ENCODE measurements around the gene CA5A.

The CA5A gene

DNA sequence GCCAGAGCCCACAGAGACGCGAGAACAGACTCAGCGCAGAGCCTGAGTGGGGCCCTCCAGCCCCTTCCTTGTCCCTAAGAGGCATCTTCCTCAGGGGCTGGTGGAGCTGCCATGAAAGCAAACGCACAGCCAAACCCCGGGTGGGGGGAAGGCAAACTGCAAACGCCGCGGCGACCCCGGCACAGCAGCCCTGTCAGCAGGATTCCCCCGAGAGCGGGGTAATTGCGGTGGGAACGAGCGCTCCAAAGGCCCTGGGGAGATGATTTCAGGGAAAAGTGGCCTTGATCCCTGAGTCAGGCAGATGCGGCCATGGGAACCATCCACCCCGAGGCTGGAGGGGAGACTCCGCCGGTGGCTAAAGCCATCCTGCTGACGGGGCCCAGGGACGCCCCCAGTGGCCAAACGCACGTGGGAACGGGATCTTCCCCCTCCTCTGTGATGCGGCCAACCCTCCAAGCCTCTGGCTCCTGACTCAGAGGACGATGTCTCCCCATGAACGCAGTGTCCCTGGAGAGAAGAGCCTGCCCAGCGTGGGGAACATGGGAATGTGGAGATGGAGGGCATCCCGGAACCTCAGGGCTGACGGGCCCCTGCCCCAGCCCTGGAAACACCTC lies 92.1 kb downstream of the CA5A start:
- H3K4me3 ChIP-seq (ENCODE audit: low read depth in 1 of 2, low read length in 2 of 2): no peak overlapping the region
- no peak for ATAC-seq (ENCODE audit: insufficient read depth, low read depth)
- H3K9me3 ChIP-seq (ENCODE audit: insufficient read depth, low read length, severe bottlenecking): no peaks in the 10 kb centered on the region
- no peak overlapping the region for H3K9ac ChIP-seq (ENCODE audit: low read depth, low read length)
- peaks cover 100% of the 10 kb centered on the region for H4K20me1 ChIP-seq (ENCODE audit: insufficient read depth, low read length)
- H3K79me2 ChIP-seq (ENCODE audit: insufficient read depth, low read length): peaks cover 99% of the 10 kb centered on the region
- no peaks in the 10 kb centered on the region for H3K27me3 ChIP-seq (ENCODE audit: insufficient read depth, low read length, poor library complexity)
- no peaks in the 10 kb centered on the region for H3K4me1 ChIP-seq (ENCODE audit: insufficient read depth, low read length)
- TF ChIP-seq, protein P1, sequence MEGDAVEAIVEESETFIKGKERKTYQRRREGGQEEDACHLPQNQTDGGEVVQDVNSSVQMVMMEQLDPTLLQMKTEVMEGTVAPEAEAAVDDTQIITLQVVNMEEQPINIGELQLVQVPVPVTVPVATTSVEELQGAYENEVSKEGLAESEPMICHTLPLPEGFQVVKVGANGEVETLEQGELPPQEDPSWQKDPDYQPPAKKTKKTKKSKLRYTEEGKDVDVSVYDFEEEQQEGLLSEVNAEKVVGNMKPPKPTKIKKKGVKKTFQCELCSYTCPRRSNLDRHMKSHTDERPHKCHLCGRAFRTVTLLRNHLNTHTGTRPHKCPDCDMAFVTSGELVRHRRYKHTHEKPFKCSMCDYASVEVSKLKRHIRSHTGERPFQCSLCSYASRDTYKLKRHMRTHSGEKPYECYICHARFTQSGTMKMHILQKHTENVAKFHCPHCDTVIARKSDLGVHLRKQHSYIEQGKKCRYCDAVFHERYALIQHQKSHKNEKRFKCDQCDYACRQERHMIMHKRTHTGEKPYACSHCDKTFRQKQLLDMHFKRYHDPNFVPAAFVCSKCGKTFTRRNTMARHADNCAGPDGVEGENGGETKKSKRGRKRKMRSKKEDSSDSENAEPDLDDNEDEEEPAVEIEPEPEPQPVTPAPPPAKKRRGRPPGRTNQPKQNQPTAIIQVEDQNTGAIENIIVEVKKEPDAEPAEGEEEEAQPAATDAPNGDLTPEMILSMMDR (IDR thresholded peaks at IDR 0.05; ENCODE audit: borderline replicate concordance, extremely low read depth, low read length, poor library complexity, severe bottlenecking): no peak
- TF ChIP-seq EZH2 (IDR thresholded peaks at IDR 0.05; ENCODE audit: borderline replicate concordance, low read depth, low read length, severe bottlenecking): no peak
- no peak overlapping the region for H3K4me2 ChIP-seq (ENCODE audit: insufficient read depth, low read length)
- no peak overlapping the region for H2AFZ ChIP-seq (ENCODE audit: low read depth, low read length)
- H3K27ac ChIP-seq (ENCODE audit: low read length): peak overlapping the region; percentile 53
- H3K36me3 ChIP-seq (ENCODE audit: insufficient read depth, low read length): peaks cover 99% of the 10 kb centered on the region
- no peak for DNase-seq

DNA sequence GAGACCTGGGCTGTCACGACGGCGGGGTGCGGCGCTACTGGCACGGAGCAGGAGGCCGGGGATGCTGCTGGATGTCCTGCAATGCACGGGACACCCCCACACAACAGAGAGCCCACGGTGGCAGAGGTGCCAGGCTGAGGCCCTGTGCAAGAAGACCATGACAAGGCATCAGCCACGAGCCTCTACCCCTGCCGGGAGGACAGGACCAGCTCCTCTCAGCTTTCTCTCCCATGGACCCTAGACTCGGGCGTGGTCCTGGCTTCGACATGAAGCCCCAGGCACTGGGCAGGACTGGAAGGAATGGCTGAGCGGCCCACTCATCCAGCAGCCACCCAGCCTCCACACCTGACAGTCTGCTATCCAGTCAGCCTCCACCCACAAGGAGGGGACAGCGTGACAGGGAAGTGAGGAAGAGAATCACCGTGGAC lies 92.6 kb downstream of the CA5A start:
- Histone ChIP-seq H3K27me3 (ENCODE audit: insufficient read depth, low read length, poor library complexity) (no peaks in the 10 kb centered on the region), H2AFZ (ENCODE audit: low read depth, low read length) (no peak overlapping the region), H3K79me2 (ENCODE audit: insufficient read depth, low read length) (peaks cover 99% of the 10 kb centered on the region), H3K9me3 (ENCODE audit: insufficient read depth, low read length, severe bottlenecking) (no peaks in the 10 kb centered on the region), H3K9ac (ENCODE audit: low read depth, low read length) (no peak overlapping the region), H3K4me3 (ENCODE audit: low read depth in 1 of 2, low read length in 2 of 2) (no peak overlapping the region), H3K27ac (ENCODE audit: low read length) (peak overlapping the region; percentile 53), H3K4me2 (ENCODE audit: insufficient read depth, low read length) (no peak overlapping the region), H4K20me1 (ENCODE audit: insufficient read depth, low read length) (peaks cover 99% of the 10 kb centered on the region), H3K36me3 (ENCODE audit: insufficient read depth, low read length) (peaks cover 99% of the 10 kb centered on the region), H3K4me1 (ENCODE audit: insufficient read depth, low read length) (no peaks in the 10 kb centered on the region)
- TF ChIP-seq, protein P1 (IDR thresholded peaks at IDR 0.05; ENCODE audit: borderline replicate concordance, extremely low read depth, low read length, poor library complexity, severe bottlenecking): no peak
- ATAC-seq (ENCODE audit: insufficient read depth, low read depth) (no peak), DNase-seq (no peak)

- Histone ChIP-seq H4K20me1 (ENCODE audit: insufficient read depth, low read length) (peaks cover 95% of the 10 kb centered on the region), H3K79me2 (ENCODE audit: insufficient read depth, low read length) (peaks cover 90% of the 10 kb centered on the region), H3K9ac (ENCODE audit: low read depth, low read length) (no peak overlapping the region), H3K9me3 (ENCODE audit: insufficient read depth, low read length, severe bottlenecking) (no peaks in the 10 kb centered on the region), H3K36me3 (ENCODE audit: insufficient read depth, low read length) (peaks cover 99% of the 10 kb centered on the region), H3K4me3 (ENCODE audit: low read depth in 1 of 2, low read length in 2 of 2) (no peak overlapping the region), H3K27ac (ENCODE audit: low read length) (peak overlapping the region; percentile 71), H2AFZ (ENCODE audit: low read depth, low read length) (no peak overlapping the region), H3K27me3 (ENCODE audit: insufficient read depth, low read length, poor library complexity) (no peaks in the 10 kb centered on the region), H3K4me1 (ENCODE audit: insufficient read depth, low read length) (no peaks in the 10 kb centered on the region), H3K4me2 (ENCODE audit: insufficient read depth, low read length) (no peak overlapping the region)
- DNase-seq (peak; percentile 59), ATAC-seq (ENCODE audit: insufficient read depth, low read depth) (peak; percentile 58)
- TF ChIP-seq EZH2 (IDR thresholded peaks at IDR 0.05; ENCODE audit: borderline replicate concordance, low read depth, low read length, severe bottlenecking): no peak
- TF ChIP-seq, protein P1 (IDR thresholded peaks at IDR 0.05; ENCODE audit: borderline replicate concordance, extremely low read depth, low read length, poor library complexity, severe bottlenecking): no peak
Measured at GRCh38 chr16:87842209-87842869, 94.0 kb downstream of the CA5A start.

Data from DND-41 (cell line).